Body of pancreas (tissue), 4 donors: ENCODE results near the gene NUP58.
"Not testable (repeated sequence)": the region's sequence is repeated elsewhere in the genome, so short reads cannot be mapped to it uniquely, and the experiment has no call there.

Experiments
- CTCF ChIP-seq, 7 experiments: fragments of 450-650 bp in 4 of 7; fragments of 200-600 bp in 3 of 7; sonication (generic) in 3 of 7; IDR thresholded peaks; one replicate each; pipeline ENCODE4 v1.5.1; 2016 to 2019; ENCODE audit warnings: antibody characterized with exemption in 7 of 7
- POLR2A ChIP-seq, 3 donors: fragments of 450-650 bp; IDR thresholded peaks; one replicate each; pipeline ENCODE4 v1.6.1; 2016; ENCODE audit warnings: antibody characterized with exemption in 3 of 3, mild to moderate bottlenecking in 2 of 3

DNA sequence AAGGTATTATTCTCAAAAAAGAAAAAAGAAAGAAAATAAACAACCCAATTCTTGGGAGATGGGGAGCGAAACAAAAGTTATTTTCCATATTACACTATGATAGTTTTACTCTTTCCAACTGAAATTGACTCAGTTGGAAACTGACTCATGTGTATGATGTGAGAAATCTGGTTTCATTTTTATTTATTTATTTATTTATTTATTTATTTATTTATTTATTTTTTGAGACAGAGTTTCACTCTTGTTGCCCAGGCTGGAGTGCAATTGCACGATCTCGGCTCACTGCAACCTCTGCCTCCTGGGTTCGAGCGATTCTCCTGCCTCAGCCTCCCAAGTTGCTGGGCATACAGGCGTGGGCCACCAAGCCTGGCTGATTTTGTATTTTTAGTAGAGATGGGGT lies 59.0 kb downstream of the NUP58 start:
- not testable (repeated sequence) for TF ChIP-seq CTCF, POLR2A (IDR thresholded peaks at IDR 0.05)
